Smooth muscle cell (in vitro differentiated cells): ENCODE measurements around the gene WDR11. TPM values are rescaled to one million over a fixed set of nuclear protein-coding genes. Genes with fewer than 3 reads are reported as not detected.

ENCODE experiments used
- DNase-seq: peaks from one replicate; lab custom pipeline; 2025; ENCODE audit not compliant: unreplicated experiment; lab: John Stamatoyannopoulos, UW
- H2AFZ ChIP-seq: fragments of 200-600 bp; sonication (generic); 2 replicates; pipeline ENCODE4 v1.6.0; 2016; ENCODE audit warnings: antibody characterized with exemption, low read depth, mild to moderate bottlenecking
- H3F3A ChIP-seq: fragments of 200-600 bp; sonication (generic); 2 replicates; pipeline ENCODE4 v1.6.0; 2017; ENCODE audit warnings: antibody characterized with exemption, low read depth
- H3K27ac ChIP-seq: fragments of 200-600 bp; sonication (generic); 2 replicates; pipeline ENCODE4 v1.5.1; 2016; ENCODE audit warnings: low read depth, mild to moderate bottlenecking
- H3K27me3 ChIP-seq: fragments of 200-600 bp; sonication (generic); 2 replicates; pipeline ENCODE4 v1.6.1; 2016; ENCODE audit warnings: low read depth, mild to moderate bottlenecking
- H3K36me3 ChIP-seq: fragments of 200-600 bp; sonication (generic); 2 replicates; pipeline ENCODE4 v1.5.1; 2016; ENCODE audit warnings: low read depth
- H3K4me1 ChIP-seq: fragments of 200-600 bp; sonication (generic); 2 replicates; pipeline ENCODE4 v1.5.1; 2016; ENCODE audit warnings: low read depth
- H3K4me2 ChIP-seq: fragments of 200-600 bp; sonication (generic); 2 replicates; pipeline ENCODE4 v1.6.0; 2016; ENCODE audit warnings: mild to moderate bottlenecking
- H3K4me3 ChIP-seq: fragments of 200-600 bp; sonication (generic); 2 replicates; pipeline ENCODE4 v1.5.1; 2016; ENCODE audit warnings: mild to moderate bottlenecking
- H3K79me2 ChIP-seq: fragments of 200-600 bp; sonication (generic); 2 replicates; pipeline ENCODE4 v1.6.0; 2016; ENCODE audit warnings: low read depth, mild to moderate bottlenecking
- H3K9ac ChIP-seq: fragments of 200-600 bp; sonication (generic); 2 replicates; pipeline ENCODE4 v1.6.0; 2016; ENCODE audit warnings: low read depth
- H3K9me3 ChIP-seq: fragments of 200-600 bp; sonication (generic); replicated peaks from 2 replicates; pipeline ENCODE4 v1.5.1; 2016; ENCODE audit warnings: low read depth
- H4K20me1 ChIP-seq: fragments of 200-600 bp; sonication (generic); 2 replicates; pipeline ENCODE4 v1.6.0; 2016; ENCODE audit warnings: low read depth
- CTCF ChIP-seq: fragments of 200-600 bp; sonication (generic); IDR thresholded peaks from 2 replicates; pipeline ENCODE4 v1.5.1; 2017; ENCODE audit warnings: borderline replicate concordance, mild to moderate bottlenecking, antibody characterized with exemption; ENCODE audit not compliant: insufficient read depth, poor library complexity, severe bottlenecking
- WGBS: methylation state at CpG from one replicate; pipeline ENCODE4 v1.1.7; 2016; ENCODE audit warnings: low lambda C conversion rate; 5-methylcytosine and 5-hydroxymethylcytosine counted together
- polyA plus RNA-seq: library from polyadenylated mRNA; unstranded; fragments of >200 nt; fragmentation: Nextera tagmentation; extraction: Ambion mirVana; gene quantifications from 2 replicates; pipeline ENCODE4 v1.2.1, GENCODE V29; 2016
- total RNA-seq: library from RNA; depleted of rRNA; stranded (reverse); fragments of >200 nt; gene quantifications from 2 replicates; pipeline ENCODE4 v1.2.3, GENCODE V29; 2014

WDR11 gene
- total and polyA plus RNA-seq, 2 experiments from 2014 or later = 19.3 to 58.7 TPM

GRCh38 chr10:120841522-120842189 lies 9.5 kb upstream of the WDR11 start:
- Histone ChIP-seq H3F3A (no peaks in the 10 kb centered on the region), H3K27ac (no peak overlapping the region), H3K9me3 (no peaks in the 10 kb centered on the region), H3K4me2 (no peak overlapping the region), H4K20me1 (no peaks in the 10 kb centered on the region), H3K79me2 (no peaks in the 10 kb centered on the region), H3K9ac (no peak overlapping the region), H3K36me3 (no peaks in the 10 kb centered on the region), H3K27me3 (no peaks in the 10 kb centered on the region), H3K4me1 (peaks cover 5% of the 10 kb centered on the region), H2AFZ (no peak overlapping the region), H3K4me3 (no peak overlapping the region)
- WGBS = 73% methylated on average over 1 of the region's 1 CpG
- no peak for DNase-seq
- no peak for TF ChIP-seq CTCF

DNA sequence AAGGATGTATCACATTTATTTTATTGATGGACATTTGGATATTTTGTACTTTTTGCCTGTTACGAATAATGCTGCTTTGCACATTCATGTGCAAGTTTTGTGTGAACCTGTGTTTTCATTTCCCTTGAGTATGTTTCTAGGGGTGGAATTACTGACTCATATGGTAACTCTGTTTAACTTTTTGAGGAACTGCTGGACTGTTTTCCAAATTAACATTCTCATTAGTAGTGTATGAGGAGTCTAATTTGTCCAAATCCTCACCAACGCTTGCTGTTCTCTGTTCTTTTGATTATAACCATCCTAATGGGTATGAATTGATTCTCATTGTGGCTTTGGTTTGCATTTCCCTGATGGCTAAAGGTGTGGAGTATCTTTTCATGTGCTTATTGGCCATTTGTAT lies 3.2 kb downstream of the WDR11 start:
- no peak overlapping the region for H3K9ac ChIP-seq
- peaks cover 56% of the 10 kb centered on the region for H3K79me2 ChIP-seq
- no peak overlapping the region for H3K4me2 ChIP-seq
- TF ChIP-seq CTCF = no peak
- H3K4me1 ChIP-seq = peaks cover 8% of the 10 kb centered on the region
- no peak overlapping the region for H2AFZ ChIP-seq
- H3K36me3 ChIP-seq = peaks cover 8% of the 10 kb centered on the region
- no peak for DNase-seq
- WGBS = 98% methylated on average over 2 of the region's 2 CpGs
- no peak overlapping the region for H3K4me3 ChIP-seq
- no peaks in the 10 kb centered on the region for H3K27me3 ChIP-seq
- H4K20me1 ChIP-seq = peaks cover 15% of the 10 kb centered on the region
- H3K9me3 ChIP-seq = no peaks in the 10 kb centered on the region
- no peaks in the 10 kb centered on the region for H3F3A ChIP-seq
- no peak overlapping the region for H3K27ac ChIP-seq

DNA sequence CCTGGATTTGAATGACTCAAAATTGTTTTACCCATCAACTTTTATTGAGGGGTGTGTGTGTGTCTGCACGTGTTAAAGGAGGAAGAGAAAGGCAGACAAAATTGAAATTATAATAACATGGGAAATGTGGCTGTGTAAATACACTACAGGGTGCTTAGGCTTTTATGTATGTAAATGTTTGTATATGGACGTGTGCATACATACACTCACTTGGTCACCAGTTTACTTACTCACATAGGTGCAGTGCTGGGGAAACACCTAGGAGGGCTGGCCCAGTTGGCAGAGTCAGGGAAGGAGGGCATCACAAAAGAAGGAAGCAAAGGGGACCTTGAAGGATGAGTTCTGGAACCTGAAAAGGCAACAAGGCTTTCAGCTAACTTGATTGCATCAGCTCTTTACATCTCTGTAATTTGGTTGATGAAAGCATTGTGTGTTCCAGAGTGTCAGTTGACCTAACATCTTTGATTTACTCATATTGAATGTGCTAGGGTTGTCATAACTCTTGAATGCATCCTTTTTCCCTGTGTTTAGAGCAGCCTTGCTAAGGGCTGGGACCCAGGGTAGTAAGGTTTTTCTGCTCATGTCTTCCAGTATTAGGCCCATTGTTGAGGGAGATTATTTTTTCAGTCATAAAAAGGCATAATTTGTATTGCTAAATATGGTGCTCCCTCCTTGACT lies 10.2 kb downstream of the WDR11 start:
- no peaks in the 10 kb centered on the region for H3F3A ChIP-seq
- no peak overlapping the region for H3K4me2 ChIP-seq
- no peaks in the 10 kb centered on the region for H3K9me3 ChIP-seq
- WGBS = 88% methylated on average over 2 of the region's 2 CpGs
- H3K4me1 ChIP-seq = no peaks in the 10 kb centered on the region
- H4K20me1 ChIP-seq = peaks cover 15% of the 10 kb centered on the region
- no peak overlapping the region for H3K9ac ChIP-seq
- H3K27ac ChIP-seq = no peak overlapping the region
- no peak overlapping the region for H3K4me3 ChIP-seq
- H3K36me3 ChIP-seq = peaks cover 38% of the 10 kb centered on the region
- H2AFZ ChIP-seq = no peak overlapping the region
- DNase-seq = no peak
- H3K79me2 ChIP-seq = peaks cover 11% of the 10 kb centered on the region
- no peaks in the 10 kb centered on the region for H3K27me3 ChIP-seq
- TF ChIP-seq CTCF = no peak

DNA sequence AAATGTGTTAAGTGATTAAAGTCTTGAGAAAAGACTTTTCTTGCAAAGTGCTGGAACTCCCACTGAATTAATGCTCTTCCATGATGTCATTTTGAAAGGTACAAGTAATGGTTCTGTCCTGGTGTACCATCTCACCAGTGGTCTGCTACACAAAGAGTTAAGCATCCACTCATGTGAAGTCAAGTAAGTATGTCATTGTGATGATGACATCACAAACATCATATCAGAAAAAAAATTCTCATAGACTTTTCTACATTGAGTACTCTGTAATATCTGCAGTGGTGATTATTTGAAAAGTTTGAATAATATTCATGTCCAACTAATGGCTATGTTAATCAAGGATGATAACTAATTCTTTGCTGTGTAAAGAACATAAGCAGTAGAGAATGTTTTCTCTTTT lies 22.6 kb downstream of the WDR11 start:
- Histone ChIP-seq H3K9me3 (no peaks in the 10 kb centered on the region), H3K36me3 (peaks cover 33% of the 10 kb centered on the region), H2AFZ (no peak overlapping the region), H3K9ac (no peak overlapping the region), H3K27me3 (no peaks in the 10 kb centered on the region), H3F3A (no peaks in the 10 kb centered on the region), H3K4me1 (no peaks in the 10 kb centered on the region), H3K4me2 (no peak overlapping the region), H3K4me3 (no peak overlapping the region), H3K27ac (no peak overlapping the region), H3K79me2 (no peaks in the 10 kb centered on the region), H4K20me1 (no peaks in the 10 kb centered on the region)
- TF ChIP-seq CTCF = no peak
- DNase-seq = no peak
